Ovary (tissue), 3 donors: Measurements from ENCODE around the gene SVBP.
"Not testable (repeated sequence)": the region's sequence is repeated elsewhere in the genome, so short reads cannot be mapped to it uniquely, and the experiment has no call there.

Experiments used
- CTCF ChIP-seq, 3 donors: fragments of 450-650 bp in 2 of 3; fragments of 200-600 bp in 1 of 3; IDR thresholded peaks; one replicate each; pipeline versions ENCODE4 v1.5.1 to v1.8.0; 2016 to 2022; ENCODE audit warnings: antibody characterized with exemption in 3 of 3, mild to moderate bottlenecking in 1 of 3
- EP300 ChIP-seq: sonication (generic); formaldehyde crosslinking; IDR thresholded peaks from one replicate; pipeline ENCODE4 v1.6.1; 2017; ENCODE audit warnings: antibody characterized with exemption
- POLR2A ChIP-seq: fragments of 450-650 bp; IDR thresholded peaks from one replicate; pipeline ENCODE4 v1.6.1; 2017; ENCODE audit warnings: antibody characterized with exemption, mild to moderate bottlenecking, moderate library complexity
- donor health status: DM: no; HTN: no; CAD: no.

GRCh38 chr1:42859366-42859765 lies 42.2 kb upstream of the SVBP start:
- TF ChIP-seq CTCF (IDR thresholded peaks at IDR 0.05); EP300; POLR2A: not testable (repeated sequence)
